Smooth muscle cell (in vitro differentiated cells): ENCODE measurements around the gene CDC42EP3. TPM values are rescaled to one million over a fixed set of nuclear protein-coding genes. Genes with fewer than 3 reads are reported as not detected.

Source experiments
- DNase-seq: peaks from one replicate; lab custom pipeline; 2025; ENCODE audit not compliant: unreplicated experiment; lab: John Stamatoyannopoulos, UW
- H2AFZ ChIP-seq: fragments of 200-600 bp; sonication (generic); 2 replicates; pipeline ENCODE4 v1.6.0; 2016; ENCODE audit warnings: antibody characterized with exemption, low read depth, mild to moderate bottlenecking
- H3F3A ChIP-seq: fragments of 200-600 bp; sonication (generic); 2 replicates; pipeline ENCODE4 v1.6.0; 2017; ENCODE audit warnings: antibody characterized with exemption, low read depth
- H3K27ac ChIP-seq: fragments of 200-600 bp; sonication (generic); 2 replicates; pipeline ENCODE4 v1.5.1; 2016; ENCODE audit warnings: low read depth, mild to moderate bottlenecking
- H3K27me3 ChIP-seq: fragments of 200-600 bp; sonication (generic); 2 replicates; pipeline ENCODE4 v1.6.1; 2016; ENCODE audit warnings: low read depth, mild to moderate bottlenecking
- H3K36me3 ChIP-seq: fragments of 200-600 bp; sonication (generic); 2 replicates; pipeline ENCODE4 v1.5.1; 2016; ENCODE audit warnings: low read depth
- H3K4me1 ChIP-seq: fragments of 200-600 bp; sonication (generic); 2 replicates; pipeline ENCODE4 v1.5.1; 2016; ENCODE audit warnings: low read depth
- H3K4me2 ChIP-seq: fragments of 200-600 bp; sonication (generic); 2 replicates; pipeline ENCODE4 v1.6.0; 2016; ENCODE audit warnings: mild to moderate bottlenecking
- H3K4me3 ChIP-seq: fragments of 200-600 bp; sonication (generic); 2 replicates; pipeline ENCODE4 v1.5.1; 2016; ENCODE audit warnings: mild to moderate bottlenecking
- H3K79me2 ChIP-seq: fragments of 200-600 bp; sonication (generic); 2 replicates; pipeline ENCODE4 v1.6.0; 2016; ENCODE audit warnings: low read depth, mild to moderate bottlenecking
- H3K9ac ChIP-seq: fragments of 200-600 bp; sonication (generic); 2 replicates; pipeline ENCODE4 v1.6.0; 2016; ENCODE audit warnings: low read depth
- H3K9me3 ChIP-seq: fragments of 200-600 bp; sonication (generic); replicated peaks from 2 replicates; pipeline ENCODE4 v1.5.1; 2016; ENCODE audit warnings: low read depth
- H4K20me1 ChIP-seq: fragments of 200-600 bp; sonication (generic); 2 replicates; pipeline ENCODE4 v1.6.0; 2016; ENCODE audit warnings: low read depth
- WGBS: methylation state at CpG from one replicate; pipeline ENCODE4 v1.1.7; 2016; ENCODE audit warnings: low lambda C conversion rate; 5-methylcytosine and 5-hydroxymethylcytosine counted together
- polyA plus RNA-seq: library from polyadenylated mRNA; unstranded; fragments of >200 nt; fragmentation: Nextera tagmentation; extraction: Ambion mirVana; gene quantifications from 2 replicates; pipeline ENCODE4 v1.2.1, GENCODE V29; 2016
- total RNA-seq: library from RNA; depleted of rRNA; stranded (reverse); fragments of >200 nt; gene quantifications from 2 replicates; pipeline ENCODE4 v1.2.3, GENCODE V29; 2014
- TF ChIP-seq, protein P1 (sequence below): fragments of 200-600 bp; sonication (generic); IDR thresholded peaks from 2 replicates; pipeline ENCODE4 v1.5.1; 2017; ENCODE audit warnings: borderline replicate concordance, mild to moderate bottlenecking, antibody characterized with exemption; ENCODE audit not compliant: insufficient read depth, poor library complexity, severe bottlenecking

CDC42EP3 gene
- total and polyA plus RNA-seq, 2 experiments from 2014 or later, result 40.0 to 51.1 TPM

DNA sequence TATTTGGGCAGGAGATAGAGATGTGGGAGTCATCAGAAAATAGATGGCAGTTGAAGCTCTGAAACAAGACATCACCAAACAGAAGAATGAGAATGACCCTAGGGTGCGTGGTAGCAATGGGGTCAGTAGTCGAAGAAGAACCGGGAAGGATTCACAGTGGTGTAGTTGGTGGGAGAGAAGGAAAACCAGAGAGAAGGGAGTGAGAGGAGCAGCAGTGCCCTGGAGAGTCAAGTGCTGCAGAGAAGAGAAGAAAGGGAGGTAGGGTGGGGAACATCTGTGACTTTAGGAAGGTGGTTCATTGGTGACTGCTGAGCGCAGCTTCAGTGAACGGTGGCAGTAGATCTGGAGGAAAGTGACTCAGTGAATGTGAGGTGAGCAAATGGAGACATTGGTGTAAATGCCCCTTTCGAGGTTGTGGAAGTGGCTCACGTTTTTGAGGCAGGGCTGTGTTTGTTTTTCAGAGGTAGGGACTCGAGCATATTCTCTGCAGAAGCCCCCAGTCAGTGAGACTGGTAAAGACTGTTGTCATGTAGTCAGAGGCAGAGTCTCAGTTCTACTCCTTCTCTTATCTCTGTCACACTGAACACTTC, 36.4 kb downstream of the CDC42EP3 start:
- H4K20me1 ChIP-seq, result no peaks in the 10 kb centered on the region
- WGBS, result 88% methylated on average over 8 of the region's 8 CpGs
- no peaks in the 10 kb centered on the region for H3K27me3 ChIP-seq
- no peak for DNase-seq
- H3K9ac ChIP-seq, result no peak overlapping the region
- no peak overlapping the region for H3K4me2 ChIP-seq
- TF ChIP-seq, protein P1, sequence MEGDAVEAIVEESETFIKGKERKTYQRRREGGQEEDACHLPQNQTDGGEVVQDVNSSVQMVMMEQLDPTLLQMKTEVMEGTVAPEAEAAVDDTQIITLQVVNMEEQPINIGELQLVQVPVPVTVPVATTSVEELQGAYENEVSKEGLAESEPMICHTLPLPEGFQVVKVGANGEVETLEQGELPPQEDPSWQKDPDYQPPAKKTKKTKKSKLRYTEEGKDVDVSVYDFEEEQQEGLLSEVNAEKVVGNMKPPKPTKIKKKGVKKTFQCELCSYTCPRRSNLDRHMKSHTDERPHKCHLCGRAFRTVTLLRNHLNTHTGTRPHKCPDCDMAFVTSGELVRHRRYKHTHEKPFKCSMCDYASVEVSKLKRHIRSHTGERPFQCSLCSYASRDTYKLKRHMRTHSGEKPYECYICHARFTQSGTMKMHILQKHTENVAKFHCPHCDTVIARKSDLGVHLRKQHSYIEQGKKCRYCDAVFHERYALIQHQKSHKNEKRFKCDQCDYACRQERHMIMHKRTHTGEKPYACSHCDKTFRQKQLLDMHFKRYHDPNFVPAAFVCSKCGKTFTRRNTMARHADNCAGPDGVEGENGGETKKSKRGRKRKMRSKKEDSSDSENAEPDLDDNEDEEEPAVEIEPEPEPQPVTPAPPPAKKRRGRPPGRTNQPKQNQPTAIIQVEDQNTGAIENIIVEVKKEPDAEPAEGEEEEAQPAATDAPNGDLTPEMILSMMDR, result no peak
- no peak overlapping the region for H3K4me3 ChIP-seq
- H3F3A ChIP-seq, result no peaks in the 10 kb centered on the region
- H3K27ac ChIP-seq, result peak overlapping the region; percentile 22
- no peaks in the 10 kb centered on the region for H3K9me3 ChIP-seq
- H2AFZ ChIP-seq, result no peak overlapping the region
- no peaks in the 10 kb centered on the region for H3K36me3 ChIP-seq
- no peaks in the 10 kb centered on the region for H3K4me1 ChIP-seq
- H3K79me2 ChIP-seq, result no peaks in the 10 kb centered on the region

DNA sequence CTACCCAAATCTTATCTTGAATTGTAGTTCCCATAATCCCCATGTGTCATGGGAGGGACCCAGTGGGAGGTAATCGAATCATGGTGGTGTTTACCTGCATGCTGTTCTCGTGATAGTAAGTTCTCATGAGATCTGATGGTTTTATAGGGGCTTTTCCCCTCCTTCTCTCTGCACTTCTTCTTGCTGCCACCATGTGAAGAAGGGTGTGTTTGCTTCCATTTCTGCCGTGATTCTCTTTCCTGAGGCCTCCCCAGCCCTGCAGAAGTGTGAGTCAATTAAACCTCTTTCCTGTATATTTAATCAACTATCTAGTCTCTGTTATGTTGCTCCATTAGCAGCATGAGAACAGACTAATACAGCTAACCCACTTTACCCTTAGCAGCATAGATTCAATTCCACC, 37.6 kb downstream of the CDC42EP3 start:
- 75% methylated on average over 3 of the region's 3 CpGs for WGBS
- H3K9me3 ChIP-seq, result no peaks in the 10 kb centered on the region
- no peaks in the 10 kb centered on the region for H3F3A ChIP-seq
- no peaks in the 10 kb centered on the region for H3K36me3 ChIP-seq
- no peak overlapping the region for H3K27ac ChIP-seq
- no peak overlapping the region for H2AFZ ChIP-seq
- no peaks in the 10 kb centered on the region for H3K79me2 ChIP-seq
- no peak overlapping the region for H3K4me3 ChIP-seq
- no peaks in the 10 kb centered on the region for H4K20me1 ChIP-seq
- no peaks in the 10 kb centered on the region for H3K27me3 ChIP-seq
- no peaks in the 10 kb centered on the region for H3K4me1 ChIP-seq
- H3K4me2 ChIP-seq, result no peak overlapping the region
- no peak for DNase-seq
- H3K9ac ChIP-seq, result no peak overlapping the region
- TF ChIP-seq, protein P1, result no peak

DNA sequence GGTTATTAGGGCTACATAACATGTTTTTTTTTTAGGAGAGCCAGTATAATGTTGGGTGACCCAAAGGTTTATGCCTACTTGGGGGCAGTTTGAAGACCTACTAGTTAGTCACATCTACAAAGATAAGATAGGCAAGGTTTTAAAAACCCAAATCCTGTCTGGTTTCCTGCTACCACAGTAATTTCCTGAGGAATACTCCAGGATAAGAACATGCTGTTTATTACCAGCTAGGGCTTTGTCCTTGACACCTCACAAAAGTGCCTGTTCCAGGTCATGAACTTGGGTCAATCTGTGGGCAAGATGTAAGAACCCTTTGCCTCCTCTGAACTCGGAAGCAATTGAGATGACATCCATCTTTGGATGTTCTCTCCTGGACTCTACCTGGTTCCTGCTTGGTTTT, 38.2 kb downstream of the CDC42EP3 start:
- no peak overlapping the region for H3K27ac ChIP-seq
- H3K9me3 ChIP-seq, result no peaks in the 10 kb centered on the region
- H3K79me2 ChIP-seq, result no peaks in the 10 kb centered on the region
- H2AFZ ChIP-seq, result no peak overlapping the region
- no peak overlapping the region for H3K9ac ChIP-seq
- no peaks in the 10 kb centered on the region for H3K36me3 ChIP-seq
- 41% methylated on average over 1 of the region's 1 CpG for whole genome bisulfite sequencing
- H3K4me3 ChIP-seq, result no peak overlapping the region
- H3K4me2 ChIP-seq, result peak overlapping the region; percentile 18
- H3K4me1 ChIP-seq, result no peaks in the 10 kb centered on the region
- no peaks in the 10 kb centered on the region for H4K20me1 ChIP-seq
- no peak for DNase-seq
- no peaks in the 10 kb centered on the region for H3F3A ChIP-seq
- TF ChIP-seq, protein P1, result no peak
- H3K27me3 ChIP-seq, result no peaks in the 10 kb centered on the region

GRCh38 chr2:37632310-37632709, 39.1 kb downstream of the CDC42EP3 start:
- H3K9me3 ChIP-seq, result no peaks in the 10 kb centered on the region
- H3K4me3 ChIP-seq, result no peak overlapping the region
- H3K4me1 ChIP-seq, result no peaks in the 10 kb centered on the region
- no peak for DNase-seq
- H3K27me3 ChIP-seq, result no peaks in the 10 kb centered on the region
- TF ChIP-seq, protein P1, result no peak
- no peak overlapping the region for H2AFZ ChIP-seq
- H3K9ac ChIP-seq, result no peak overlapping the region
- H3F3A ChIP-seq, result no peaks in the 10 kb centered on the region
- no peaks in the 10 kb centered on the region for H4K20me1 ChIP-seq
- H3K79me2 ChIP-seq, result no peaks in the 10 kb centered on the region
- WGBS, result 90% methylated on average over 2 of the region's 2 CpGs
- no peak overlapping the region for H3K4me2 ChIP-seq
- H3K36me3 ChIP-seq, result no peaks in the 10 kb centered on the region
- no peak overlapping the region for H3K27ac ChIP-seq
